HEK293T (cell line): Measurements from ENCODE around the gene UBE2L6.

ENCODE experiments used
- ARNT ChIP-seq: fragments of 450-650 bp; IDR thresholded peaks from 2 replicates; pipeline ENCODE4 v1.6.1; 2017; ENCODE audit warnings: mild to moderate bottlenecking
- BHLHE40 ChIP-seq: fragments of 450-650 bp; IDR thresholded peaks from 2 replicates; pipeline ENCODE4 v1.6.1; 2016; ENCODE audit warnings: mild to moderate bottlenecking, moderate library complexity, borderline replicate concordance
- ELF4 ChIP-seq: fragments of 450-650 bp; IDR thresholded peaks from 2 replicates; pipeline ENCODE4 v1.6.1; 2017; ENCODE audit warnings: antibody characterized with exemption
- FOXK2 ChIP-seq: fragments of 450-650 bp; IDR thresholded peaks from 2 replicates; pipeline ENCODE4 v1.6.1; 2016; ENCODE audit warnings: mild to moderate bottlenecking
- FOXM1 ChIP-seq: fragments of 450-650 bp; IDR thresholded peaks from 2 replicates; pipeline ENCODE4 v1.6.1; 2017; ENCODE audit warnings: mild to moderate bottlenecking, borderline replicate concordance
- HDGF ChIP-seq: fragments of 450-650 bp; IDR thresholded peaks from 2 replicates; pipeline ENCODE4 v1.6.1; 2017; ENCODE audit warnings: antibody characterized with exemption, borderline replicate concordance
- LEF1 ChIP-seq: fragments of 450-650 bp; IDR thresholded peaks from 2 replicates; pipeline ENCODE4 v1.6.1; 2017; ENCODE audit warnings: mild to moderate bottlenecking, borderline replicate concordance
- NFRKB ChIP-seq: fragments of 450-650 bp; IDR thresholded peaks from 2 replicates; pipeline ENCODE4 v1.6.1; 2016; ENCODE audit warnings: mild to moderate bottlenecking, moderate library complexity
- PKNOX1 ChIP-seq: fragments of 450-650 bp; IDR thresholded peaks from 2 replicates; pipeline ENCODE4 v1.6.1; 2016
- SP1 ChIP-seq: fragments of 450-650 bp; IDR thresholded peaks from 2 replicates; pipeline ENCODE4 v1.6.1; 2017
- TARDBP ChIP-seq: fragments of 450-650 bp; IDR thresholded peaks from 2 replicates; pipeline ENCODE4 v1.6.1; 2016
- ZNF384 ChIP-seq: fragments of 450-650 bp; IDR thresholded peaks from 2 replicates; pipeline ENCODE4 v1.6.1; 2016

GRCh38 chr11:57549983-57550382, 17.5 kb downstream of the UBE2L6 start:
- TF ChIP-seq PKNOX1, result no peak
- TF ChIP-seq SP1, result no peak
- no peak for TF ChIP-seq LEF1
- no peak for TF ChIP-seq ELF4
- no peak for TF ChIP-seq NFRKB
- no peak for TF ChIP-seq TARDBP
- no peak for TF ChIP-seq ZNF384
- TF ChIP-seq HDGF, result no peak
- no peak for TF ChIP-seq FOXK2
- no peak for TF ChIP-seq BHLHE40
- no peak for TF ChIP-seq ARNT
- no peak for TF ChIP-seq FOXM1
